H1 (cell line): ENCODE measurements around the gene SLC39A8. TPM values are rescaled to one million over a fixed set of nuclear protein-coding genes. Genes with fewer than 3 reads are reported as not detected.

Source experiments
- CTCF ChIA-PET: fragments of 300-600 bp; sonication (Branson Sonifier 250); formaldehyde crosslinking; loops from one replicate; lab custom pipeline; 2021; ENCODE audit not compliant: partially characterized antibody; lab: Charles Lee
- POLR2A ChIA-PET: fragments of 300-600 bp; sonication (Branson Sonifier 250); formaldehyde crosslinking; loops from one replicate; lab custom pipeline; 2021; ENCODE audit warnings: inconsistent platforms; ENCODE audit not compliant: partially characterized antibody; lab: Charles Lee
- DNase-seq, 2 experiments: peaks; one replicate each; pipeline versions ENCODE4 v3.0.0 to v3.0.0-alpha.2; 2010 to 2022; ENCODE audit warnings: low spot score in 2 of 2, low read depth in 1 of 2, mixed read lengths in 1 of 2
- FAIRE-seq: peaks from 2 replicates; lab custom pipeline; 2011; peaks lifted over from hg19 to GRCh38; lab: Jason Lieb, UNC
- H2AFZ ChIP-seq: 2 replicates; pipeline ENCODE4 v1.8.1; 2012; ENCODE audit warnings: low read length, inconsistent platforms
- H2AK5ac ChIP-seq: 2 replicates; pipeline ENCODE4 v1.6.1; 2013; ENCODE audit warnings: low read depth, low read length
- H2BK120ac ChIP-seq: replicated peaks from 2 replicates; pipeline ENCODE3; 2013; ENCODE audit warnings: low read depth, low read length, inconsistent platforms
- H2BK12ac ChIP-seq: 2 replicates; pipeline ENCODE4 v1.6.1; 2013; ENCODE audit warnings: low read depth, low read length
- H2BK15ac ChIP-seq: 2 replicates; pipeline ENCODE4 v1.6.1; 2013; ENCODE audit warnings: low read length
- H2BK20ac ChIP-seq: 2 replicates; pipeline ENCODE4 v1.6.1; 2013; ENCODE audit warnings: low read length
- H2BK5ac ChIP-seq: 2 replicates; pipeline ENCODE4 v1.6.1; 2013; ENCODE audit warnings: low read depth, low read length
- H3K14ac ChIP-seq: 2 replicates; pipeline ENCODE4 v1.6.1; 2013; ENCODE audit warnings: inconsistent platforms; ENCODE audit not compliant: insufficient read length
- H3K18ac ChIP-seq: 2 replicates; pipeline ENCODE4 v1.6.1; 2013; ENCODE audit warnings: low read length; ENCODE audit errors: extremely low read depth
- H3K23ac ChIP-seq: 2 replicates; pipeline ENCODE4 v1.6.1; 2013; ENCODE audit warnings: inconsistent platforms; ENCODE audit not compliant: insufficient read length
- H3K23me2 ChIP-seq: 2 replicates; pipeline ENCODE4 v1.6.1; 2013; ENCODE audit warnings: low read depth, low read length
- H3K27ac ChIP-seq: 2 replicates; pipeline ENCODE4 v1.6.1; 2011; ENCODE audit warnings: low read depth, low read length, inconsistent platforms
- H3K27me3 ChIP-seq, 4 experiments: replicated peaks in 1 of 4; 1 replicate in 1 of 4; 2 replicates in 3 of 4; pipeline versions ENCODE4 v1.6.1 to v1.8.1; 2011 to 2013; ENCODE audit warnings: low read length in 3 of 4, mild to moderate bottlenecking in 3 of 4, inconsistent platforms in 2 of 4, mixed read lengths in 2 of 4, moderate library complexity in 1 of 4; ENCODE audit not compliant: control insufficient read depth in 3 of 4, insufficient read depth in 3 of 4; ENCODE audit errors: extremely low read depth in 1 of 4
- H3K36me3 ChIP-seq, 4 experiments: 2 replicates each; pipeline versions ENCODE4 v1.6.1 to v1.8.1; 2011 to 2013; ENCODE audit warnings: mild to moderate bottlenecking in 4 of 4, low read length in 3 of 4, moderate library complexity in 2 of 4, control low read depth in 1 of 4, inconsistent platforms in 1 of 4; ENCODE audit not compliant: insufficient read depth in 4 of 4, control insufficient read depth in 2 of 4
- H3K4ac ChIP-seq: replicated peaks from 2 replicates; pipeline ENCODE3; 2013; ENCODE audit warnings: low read length, low read depth, mixed read lengths, inconsistent platforms; ENCODE audit not compliant: insufficient read length
- H3K4me1 ChIP-seq, 4 experiments: replicated peaks in 1 of 4; 1 replicate in 1 of 4; 2 replicates in 3 of 4; pipeline versions ENCODE4 v1.6.1 to v1.8.1; 2011 to 2013; ENCODE audit warnings: low read length in 3 of 4, inconsistent platforms in 2 of 4, mixed read lengths in 1 of 4; ENCODE audit not compliant: insufficient read depth in 4 of 4, control insufficient read depth in 3 of 4
- H3K4me2 ChIP-seq, 2 experiments: 2 replicates each; pipeline versions ENCODE4 v1.6.1 to v1.8.1; 2011 to 2013; ENCODE audit warnings: low read depth in 2 of 2, low read length in 2 of 2, control low read depth in 1 of 2, inconsistent platforms in 1 of 2, mild to moderate bottlenecking in 1 of 2; ENCODE audit not compliant: insufficient read depth in 1 of 2
- H3K4me3 ChIP-seq, 4 experiments: fragments of 200-600, 300-600 bp in 1 of 4; sonication (generic), shearing (Covaris generic), sonication (Bioruptor Twin) in 1 of 4; 2 replicates each; pipeline versions ENCODE4 v1.5.1 to v1.8.1; 2011 to 2016; ENCODE audit warnings: low read length in 4 of 4, low read depth in 3 of 4, control low read depth in 2 of 4, inconsistent platforms in 2 of 4, mild to moderate bottlenecking in 2 of 4, mixed read lengths in 1 of 4, moderate library complexity in 1 of 4; ENCODE audit not compliant: insufficient read depth in 2 of 4; ENCODE audit errors: extremely low read depth in 1 of 4
- H3K56ac ChIP-seq: replicated peaks from 2 replicates; pipeline ENCODE3; 2013; ENCODE audit warnings: low read depth, mild to moderate bottlenecking, mixed read lengths, low read length, inconsistent platforms; ENCODE audit not compliant: insufficient read length
- H3K79me1 ChIP-seq: 2 replicates; pipeline ENCODE4 v1.6.1; 2013; ENCODE audit warnings: low read depth, low read length, control low read depth
- H3K79me2 ChIP-seq, 2 experiments: 2 replicates each; pipeline versions ENCODE4 v1.6.1 to v1.8.1; 2012 to 2013; ENCODE audit warnings: low read length in 2 of 2, mild to moderate bottlenecking in 2 of 2, inconsistent platforms in 1 of 2; ENCODE audit not compliant: insufficient read depth in 2 of 2, control insufficient read depth in 1 of 2
- H3K9ac ChIP-seq, 4 experiments: replicated peaks in 1 of 4; 1 replicate in 1 of 4; 2 replicates in 3 of 4; pipeline versions ENCODE4 v1.6.1 to v1.8.1; 2011 to 2013; ENCODE audit warnings: low read depth in 3 of 4, low read length in 3 of 4, control low read depth in 2 of 4, mild to moderate bottlenecking in 2 of 4, moderate library complexity in 2 of 4, inconsistent platforms in 1 of 4; ENCODE audit errors: extremely low read depth in 1 of 4
- H3K9me3 ChIP-seq, 2 experiments: 2 replicates each; pipeline versions ENCODE4 v1.6.1 to v1.8.1; 2012 to 2013; ENCODE audit warnings: mild to moderate bottlenecking in 2 of 2, moderate library complexity in 2 of 2, control low read depth in 1 of 2, inconsistent platforms in 1 of 2, low read depth in 1 of 2, low read length in 1 of 2, mixed read lengths in 1 of 2; ENCODE audit not compliant: insufficient read depth in 2 of 2
- H4K20me1 ChIP-seq, 2 experiments: replicated peaks in 1 of 2; 2 replicates each; pipeline versions ENCODE3 to v1.8.1; 2011 to 2013; ENCODE audit warnings: inconsistent platforms in 2 of 2, low read length in 2 of 2, mild to moderate bottlenecking in 1 of 2; ENCODE audit not compliant: insufficient read depth in 2 of 2, control insufficient read depth in 1 of 2
- H4K5ac ChIP-seq: 2 replicates; pipeline ENCODE4 v1.6.1; 2013; ENCODE audit warnings: low read length, low read depth, mixed read lengths, inconsistent platforms; ENCODE audit not compliant: insufficient read length
- H4K8ac ChIP-seq: 2 replicates; pipeline ENCODE4 v1.8.0; 2013; ENCODE audit warnings: mild to moderate bottlenecking, moderate library complexity, low read length, inconsistent platforms; ENCODE audit not compliant: insufficient read depth; ENCODE audit errors: extremely low read depth
- H4K91ac ChIP-seq: replicated peaks from 2 replicates; pipeline ENCODE3; 2013; ENCODE audit warnings: low read length, mixed read lengths, inconsistent platforms; ENCODE audit not compliant: insufficient read length
- CBX8 ChIP-seq: fragments of 300-800, 300-1000 bp; sonication (generic); IDR thresholded peaks from 2 replicates; pipeline ENCODE4 v1.7.1; 2016; ENCODE audit warnings: low read depth, low read length, borderline replicate concordance
- CHD2 ChIP-seq: IDR thresholded peaks from 2 replicates; pipeline ENCODE4 v1.6.1; 2012; ENCODE audit warnings: low read length, improper control_type of control experiment
- EP300 ChIP-seq, 2 experiments: IDR thresholded peaks; 1 replicate in 1 of 2; 2 replicates in 1 of 2; pipeline ENCODE4 v1.6.1; 2011 to 2012; ENCODE audit warnings: low read depth in 2 of 2, low read length in 2 of 2, mild to moderate bottlenecking in 2 of 2, borderline replicate concordance in 1 of 2, inconsistent platforms in 1 of 2, moderate library complexity in 1 of 2
- RFX5 ChIP-seq: IDR thresholded peaks from 2 replicates; pipeline ENCODE4 v1.6.1; 2011; ENCODE audit warnings: low read depth, low read length, improper control_type of control experiment, borderline replicate concordance
- RNF2 ChIP-seq: fragments of 200-900, 300-1000 bp; sonication (generic); IDR thresholded peaks from 2 replicates; pipeline ENCODE4 v1.7.1; 2016; ENCODE audit warnings: borderline replicate concordance, low read depth, mild to moderate bottlenecking, antibody characterized with exemption, low read length; ENCODE audit not compliant: poor library complexity, severe bottlenecking; ENCODE audit errors: missing control alignments
- TEAD4 ChIP-seq: IDR thresholded peaks from 2 replicates; pipeline ENCODE4 v1.6.1; 2012; ENCODE audit warnings: low read depth, low read length, inconsistent platforms, mixed read lengths
- WGBS, 2 experiments: shearing (Covaris generic) in 1 of 2; methylation state at CpG; one replicate each; pipeline versions ENCODE4 v1.1.6 to v1.1.7; 2013 to 2015; ENCODE audit warnings: low lambda C conversion rate in 2 of 2, mixed read lengths in 2 of 2, inconsistent platforms in 1 of 2, low coverage in 1 of 2, missing lambda C conversion rate in 1 of 2; ENCODE audit not compliant: insufficient replicate concordance in 2 of 2, insufficient coverage in 1 of 2, insufficient read length in 1 of 2; ENCODE audit errors: extremely low coverage in 1 of 2, missing lambda C conversion rate in 1 of 2; 5-methylcytosine and 5-hydroxymethylcytosine counted together
- polyA plus RNA-seq, 7 experiments: library from polyadenylated mRNA; depleted of rRNA in 3 of 7; stranded (reverse) in 5 of 7; unstranded in 2 of 7; fragments of >200 nt in 5 of 7; fragments of 200-250 nt in 2 of 7; gene quantifications; 1 replicate in 5 of 7; 2 replicates in 1 of 7; 4 replicates in 1 of 7; pipeline versions ENCODE4 v1.2.1 to v1.2.3, GENCODE V29; 2011 to 2013; ENCODE audit warnings: missing spikeins in 2 of 7, mixed read lengths in 2 of 7
- total RNA-seq: library from RNA; stranded (reverse); fragmentation: NEBNext Ultra II Directional; extraction: Animal tissue kit (Norgen Biotek cat#: 25700); gene quantifications from 2 replicates; pipeline ENCODE4 v1.2.1, GENCODE V29; 2021
- TF ChIP-seq, protein P1 (sequence below): IDR thresholded peaks from 2 replicates; pipeline ENCODE4 v1.6.1; 2012; ENCODE audit warnings: inconsistent platforms

Gene SLC39A8
- total and polyA plus RNA-seq, 2 of the 8 experiments (the other 6 are each of a cell fraction or from before 2014, with no cell fraction given): 6.4 to 38.7 TPM

DNA sequence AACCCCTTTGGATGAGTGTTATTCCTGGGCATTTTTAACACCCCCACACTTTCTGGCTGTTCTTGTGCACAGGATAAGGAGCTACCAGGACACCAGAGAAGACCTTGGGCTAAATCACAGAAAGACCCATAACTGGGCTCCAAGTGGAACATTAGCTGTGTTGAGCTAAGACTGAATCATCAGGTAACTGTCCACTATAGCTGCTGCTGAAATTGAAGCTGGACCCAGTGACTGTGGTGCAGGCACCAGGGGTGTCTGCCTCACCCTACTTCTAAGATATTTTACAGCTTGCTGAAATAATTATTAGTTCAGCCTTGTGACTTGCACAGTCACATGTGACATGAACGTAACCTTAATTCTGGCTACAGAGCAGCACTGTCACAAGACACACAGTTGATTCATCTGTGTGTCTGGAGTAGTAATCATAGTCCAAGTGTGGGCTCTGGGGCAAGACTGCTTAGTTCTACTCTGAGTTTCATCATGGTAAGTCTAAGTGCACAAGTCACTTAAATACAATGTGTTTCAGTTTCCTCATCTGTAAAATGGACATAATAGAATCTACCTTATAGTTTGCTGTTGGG is 127.4 kb downstream of the SLC39A8 start:
- ChIA-PET CTCF (interaction anchor here (0.9 kb wide), 1 partner anchor 39 kb away, joined by 5 read pairs; no protein-coding TSS in a partner anchor), POLR2A (interaction anchor here (0.9 kb wide), 1 partner anchor 16 kb away, joined by 3 read pairs; no protein-coding TSS in a partner anchor)
- H3K4ac ChIP-seq: no peak overlapping the region
- no peaks in the 10 kb centered on the region for H3K9me3 ChIP-seq
- H4K20me1 ChIP-seq: no peaks in the 10 kb centered on the region
- no peak overlapping the region for H3K9ac ChIP-seq
- H3K4me1 ChIP-seq: peaks cover 0 to 10% (median 5%) of the 10 kb centered on the region in 4 experiments; a peak in 4 of 7 replicates
- FAIRE-seq (no peak), DNase-seq (no peak)
- no peaks in the 10 kb centered on the region for H3K23me2 ChIP-seq
- H2BK15ac ChIP-seq: no peak overlapping the region
- no peak overlapping the region for H3K56ac ChIP-seq
- no peak overlapping the region for H2AK5ac ChIP-seq
- no peak overlapping the region for H4K91ac ChIP-seq
- no peak overlapping the region; the same call in 1 of the 2 replicates for H2BK20ac ChIP-seq
- TF ChIP-seq CBX8 (no peak), RNF2 (no peak), CHD2 (no peak), TEAD4 (no peak), EP300 (IDR thresholded peaks at IDR 0.05; ENCODE audit: borderline replicate concordance in 1 of 2, low read depth in 2 of 2, low read length in 2 of 2) (no peak), RFX5 (no peak)
- TF ChIP-seq, protein P1, sequence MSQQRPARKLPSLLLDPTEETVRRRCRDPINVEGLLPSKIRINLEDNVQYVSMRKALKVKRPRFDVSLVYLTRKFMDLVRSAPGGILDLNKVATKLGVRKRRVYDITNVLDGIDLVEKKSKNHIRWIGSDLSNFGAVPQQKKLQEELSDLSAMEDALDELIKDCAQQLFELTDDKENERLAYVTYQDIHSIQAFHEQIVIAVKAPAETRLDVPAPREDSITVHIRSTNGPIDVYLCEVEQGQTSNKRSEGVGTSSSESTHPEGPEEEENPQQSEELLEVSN: no peak
- H4K5ac ChIP-seq: no peak overlapping the region
- no peak overlapping the region for H2BK120ac ChIP-seq
- H3K36me3 ChIP-seq: no peaks in the 10 kb centered on the region
- no peak overlapping the region for H4K8ac ChIP-seq
- no peaks in the 10 kb centered on the region for H3K79me2 ChIP-seq
- H3K4me2 ChIP-seq: no peak overlapping the region
- H3K27me3 ChIP-seq: no peaks in the 10 kb centered on the region
- H2AFZ ChIP-seq: no peak overlapping the region
- H2BK12ac ChIP-seq: no peak overlapping the region
- WGBS, 2 experiments: 90% methylated on average over 1 of the region's 1 CpG; no CpG with 5 or more reads in 1 of the 2 experiments
- peak overlapping the region; percentile 28; the same call in 1 of the 2 replicates for H2BK5ac ChIP-seq
- no peaks in the 10 kb centered on the region for H3K79me1 ChIP-seq
- H3K23ac ChIP-seq: no peak overlapping the region
- no peak overlapping the region for H3K4me3 ChIP-seq
- H3K27ac ChIP-seq: no peak overlapping the region
- H3K14ac ChIP-seq: no peak overlapping the region
- no peak overlapping the region for H3K18ac ChIP-seq
